ENCODE results near the gene CNOT6L.

- TF ChIP-seq, protein P1, sequence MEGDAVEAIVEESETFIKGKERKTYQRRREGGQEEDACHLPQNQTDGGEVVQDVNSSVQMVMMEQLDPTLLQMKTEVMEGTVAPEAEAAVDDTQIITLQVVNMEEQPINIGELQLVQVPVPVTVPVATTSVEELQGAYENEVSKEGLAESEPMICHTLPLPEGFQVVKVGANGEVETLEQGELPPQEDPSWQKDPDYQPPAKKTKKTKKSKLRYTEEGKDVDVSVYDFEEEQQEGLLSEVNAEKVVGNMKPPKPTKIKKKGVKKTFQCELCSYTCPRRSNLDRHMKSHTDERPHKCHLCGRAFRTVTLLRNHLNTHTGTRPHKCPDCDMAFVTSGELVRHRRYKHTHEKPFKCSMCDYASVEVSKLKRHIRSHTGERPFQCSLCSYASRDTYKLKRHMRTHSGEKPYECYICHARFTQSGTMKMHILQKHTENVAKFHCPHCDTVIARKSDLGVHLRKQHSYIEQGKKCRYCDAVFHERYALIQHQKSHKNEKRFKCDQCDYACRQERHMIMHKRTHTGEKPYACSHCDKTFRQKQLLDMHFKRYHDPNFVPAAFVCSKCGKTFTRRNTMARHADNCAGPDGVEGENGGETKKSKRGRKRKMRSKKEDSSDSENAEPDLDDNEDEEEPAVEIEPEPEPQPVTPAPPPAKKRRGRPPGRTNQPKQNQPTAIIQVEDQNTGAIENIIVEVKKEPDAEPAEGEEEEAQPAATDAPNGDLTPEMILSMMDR (conservative IDR thresholded peaks at IDR 0.05; ENCODE audit: low read depth, low read length): no peak
- no peak for TF ChIP-seq SMC3 (IDR thresholded peaks at IDR 0.05; ENCODE audit: low read depth, low read length)
- TF ChIP-seq POLR2A (IDR thresholded peaks at IDR 0.05; ENCODE audit: low read depth, low read length): no peak
- no peak for TF ChIP-seq CHD1 (IDR thresholded peaks at IDR 0.05; ENCODE audit: low read depth, low read length)
- TF ChIP-seq RCOR1 (IDR thresholded peaks at IDR 0.05; ENCODE audit: insufficient replicate concordance, low read length): no peak
- TF ChIP-seq RAD21 (IDR thresholded peaks at IDR 0.05; ENCODE audit: low read length): no peak
- no peak for TF ChIP-seq NFE2L2 (IDR thresholded peaks at IDR 0.05; ENCODE audit: low read depth, low read length)
- no peak for TF ChIP-seq MAFK (IDR thresholded peaks at IDR 0.05; ENCODE audit: low read depth, low read length)
- TF ChIP-seq USF2 (IDR thresholded peaks at IDR 0.05; ENCODE audit: low read depth, low read length): no peak
- TF ChIP-seq MXI1 (IDR thresholded peaks at IDR 0.05; ENCODE audit: borderline replicate concordance, low read depth, low read length): no peak
- no peak for TF ChIP-seq RFX5 (IDR thresholded peaks at IDR 0.05; ENCODE audit: low read depth, low read length)
- TF ChIP-seq FOS (IDR thresholded peaks at IDR 0.05; ENCODE audit: low read depth, low read length): no peak
- TF ChIP-seq BHLHE40 (IDR thresholded peaks at IDR 0.05; ENCODE audit: low read depth, low read length): no peak
- TF ChIP-seq MAZ (IDR thresholded peaks at IDR 0.05; ENCODE audit: borderline replicate concordance, low read depth, low read length): no peak
Observed at GRCh38 chr4:77745792-77746191, 73.4 kb downstream of the CNOT6L start.
